Measurements from ENCODE around the gene MTHFR. TPM values are rescaled to one million over a fixed set of nuclear protein-coding genes. Genes with fewer than 3 reads are reported as not detected.

The MTHFR gene
- total RNA-seq, 1 donor = 28.4 TPM

Other genes starting within 250 kb of the MTHFR start
- 2.6 TPM for gene FBXO2, start 151.5 kb downstream of the MTHFR start, total RNA-seq
- gene FBXO44, start 151.1 kb downstream of the MTHFR start, total RNA-seq = 15.2 TPM
- gene FBXO6, start 141.8 kb downstream of the MTHFR start, total RNA-seq = 8.1 TPM
- gene MAD2L2, start 124.8 kb downstream of the MTHFR start, total RNA-seq = 28.7 TPM
- 0.31 TPM for gene DRAXIN, start 114.3 kb downstream of the MTHFR start, total RNA-seq
- gene AGTRAP, start 69.8 kb downstream of the MTHFR start, total RNA-seq = 62.0 TPM
- not detected for gene C1orf167, start 43.8 kb downstream of the MTHFR start, total RNA-seq
- gene CLCN6, start 227 bp upstream of the MTHFR start, total RNA-seq = 7.8 TPM
- gene NPPA, start 41.8 kb upstream of the MTHFR start, total RNA-seq = not detected
- not detected for gene NPPB, start 53.0 kb upstream of the MTHFR start, total RNA-seq
- 27.3 TPM for gene KIAA2013, start 120.5 kb upstream of the MTHFR start, total RNA-seq
- gene PLOD1, start 128.8 kb upstream of the MTHFR start, total RNA-seq = 21.8 TPM
- 35.2 TPM for gene MFN2, start 174.5 kb upstream of the MTHFR start, total RNA-seq
- gene MIIP, start 213.5 kb upstream of the MTHFR start, total RNA-seq = 25.6 TPM